Small intestine (tissue), 7 donors: ENCODE results near the gene IRAK2. TPM values are rescaled to one million over a fixed set of nuclear protein-coding genes. Genes with fewer than 3 reads are reported as not detected.
"Not testable (repeated sequence)": the region's sequence is repeated elsewhere in the genome, so short reads cannot be mapped to it uniquely, and the experiment has no call there.

Experiments
- DNase-seq, 2 donors: peaks; one replicate each; pipeline versions ENCODE4 v3.0.0 to v3.0.0-alpha.2; 2013
- FAIRE-seq: peaks from 2 replicates; lab custom pipeline; 2012; peaks lifted over from hg19 to GRCh38; lab: Jason Lieb, UNC
- H3K27ac ChIP-seq, 3 donors: one replicate each; pipeline ENCODE4 v1.5.1; 2013; ENCODE audit warnings: low read length in 2 of 3, mild to moderate bottlenecking in 2 of 3, control low read depth in 1 of 3, inconsistent platforms in 1 of 3, low read depth in 1 of 3, moderate library complexity in 1 of 3
- H3K27me3 ChIP-seq, 3 donors: one replicate each; pipeline ENCODE4 v1.6.1; 2013; ENCODE audit warnings: low read length in 3 of 3, inconsistent platforms in 1 of 3; ENCODE audit not compliant: control insufficient read depth in 3 of 3, insufficient read depth in 3 of 3
- H3K36me3 ChIP-seq, 3 donors: one replicate each; pipeline ENCODE4 v1.6.1; 2013; ENCODE audit warnings: low read length in 3 of 3, inconsistent platforms in 1 of 3, low read depth in 1 of 3, mild to moderate bottlenecking in 1 of 3, moderate library complexity in 1 of 3; ENCODE audit not compliant: control insufficient read depth in 3 of 3, insufficient read depth in 2 of 3
- H3K4me1 ChIP-seq, 3 donors: one replicate each; pipeline ENCODE4 v1.6.1; 2013; ENCODE audit warnings: low read length in 2 of 3, inconsistent platforms in 1 of 3, low read depth in 1 of 3, mild to moderate bottlenecking in 1 of 3, moderate library complexity in 1 of 3; ENCODE audit not compliant: control insufficient read depth in 3 of 3, insufficient read depth in 2 of 3
- H3K4me3 ChIP-seq, 3 donors: one replicate each; pipeline ENCODE4 v1.5.1; 2013; ENCODE audit warnings: low read length in 3 of 3, control low read depth in 1 of 3, inconsistent platforms in 1 of 3, low read depth in 1 of 3, mild to moderate bottlenecking in 1 of 3, moderate library complexity in 1 of 3
- H3K9me3 ChIP-seq, 2 donors: one replicate each; pipeline ENCODE4 v1.6.1; 2013; ENCODE audit warnings: low read depth in 1 of 2, low read length in 1 of 2; ENCODE audit not compliant: control insufficient read depth in 2 of 2, insufficient read depth in 1 of 2
- WGBS, 3 donors: extraction: QIAGEN DNeasy Blood & Tissue Kit; methylation state at CpG; one replicate each; pipeline ENCODE4 v1.1.7; 2013; 5-methylcytosine and 5-hydroxymethylcytosine counted together
- polyA plus RNA-seq, 4 donors: library from polyadenylated mRNA; stranded (reverse) in 3 of 4; unstranded in 1 of 4; fragments of 200-250 nt in 3 of 4; fragments of 120-200 nt in 1 of 4; gene quantifications; one replicate each; pipeline versions ENCODE4 v1.2.1 to v1.2.3, GENCODE V29; 2013
- donor health status: healthy with polysubstance abuse.
- donor health status: control.
- donor health status: control.
- donor health status: Bipolar disorder and iron deficiency.
- donor health status: healthy.

IRAK2 gene
- polyA plus RNA-seq, 4 donors, result 1.2 to 6.8 (median 3.1) TPM

DNA sequence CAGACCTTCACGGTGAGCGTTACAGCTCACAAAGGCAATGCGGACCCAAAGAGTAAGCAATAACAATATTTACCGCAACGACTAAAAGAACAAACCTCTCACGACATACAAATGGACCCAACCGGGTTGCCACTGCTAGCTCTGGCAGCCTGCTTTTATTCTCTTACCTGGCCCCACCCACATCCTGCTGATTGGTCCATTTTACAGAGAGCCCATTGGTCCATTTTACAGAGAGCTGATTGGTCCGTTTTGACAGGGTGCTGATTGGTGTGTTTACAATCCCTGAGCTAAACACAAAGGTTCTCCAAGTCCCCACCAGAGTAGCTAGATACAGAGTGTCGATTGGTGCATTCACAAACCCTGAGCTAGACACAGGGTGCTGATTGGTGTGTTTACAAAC lies 28.8 kb upstream of the IRAK2 start:
- H3K9me3 ChIP-seq, H3K4me3 ChIP-seq, H3K36me3 ChIP-seq, FAIRE-seq, H3K4me1 ChIP-seq, H3K27ac ChIP-seq, H3K27me3 ChIP-seq, DNase-seq: not testable (repeated sequence)
- WGBS, 3 donors, result 94 to 96% (median 94%) methylated on average over 8 to 9 of the region's 9 CpGs

DNA sequence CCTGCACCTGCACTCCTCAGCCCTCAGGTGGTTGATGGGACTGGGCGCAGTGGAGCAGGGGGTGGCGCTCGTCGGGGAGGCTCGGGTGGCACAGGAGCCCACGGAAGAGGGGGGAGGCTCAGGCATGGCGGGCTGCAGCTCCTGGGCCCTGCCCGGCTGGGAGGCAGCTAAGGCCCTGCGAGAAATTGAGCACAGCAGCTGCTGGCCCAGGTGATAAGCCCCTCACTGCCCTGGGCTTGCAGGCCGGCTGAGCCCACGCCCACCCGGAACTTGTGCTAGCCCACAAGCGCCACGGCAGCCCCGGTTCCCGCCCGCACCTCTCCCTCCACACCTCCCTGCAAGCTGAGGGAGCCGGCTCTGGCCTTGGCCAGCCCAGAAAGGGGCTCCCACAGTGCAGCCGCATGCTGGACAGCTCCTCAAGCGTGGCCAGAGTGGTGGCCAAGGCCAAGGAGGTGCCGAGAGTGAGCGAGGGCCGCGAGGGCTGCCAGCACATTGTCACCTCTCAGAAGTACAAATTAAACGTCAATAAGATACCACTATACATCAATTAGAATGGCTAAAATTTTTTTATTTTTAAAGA lies 28.2 kb upstream of the IRAK2 start:
- Histone ChIP-seq H3K4me3 (no peak overlapping the region), H3K9me3 (peaks cover 0 to 4% of the 10 kb centered on the region in 2 donors), H3K27me3 (no peaks in the 10 kb centered on the region), H3K27ac (no peak overlapping the region), H3K4me1 (no peaks in the 10 kb centered on the region), H3K36me3 (no peaks in the 10 kb centered on the region)
- no peak for DNase-seq
- no peak for FAIRE-seq
- 90 to 93% (median 92%) methylated on average over 23 to 25 of the region's 25 CpGs for WGBS, 3 donors

DNA sequence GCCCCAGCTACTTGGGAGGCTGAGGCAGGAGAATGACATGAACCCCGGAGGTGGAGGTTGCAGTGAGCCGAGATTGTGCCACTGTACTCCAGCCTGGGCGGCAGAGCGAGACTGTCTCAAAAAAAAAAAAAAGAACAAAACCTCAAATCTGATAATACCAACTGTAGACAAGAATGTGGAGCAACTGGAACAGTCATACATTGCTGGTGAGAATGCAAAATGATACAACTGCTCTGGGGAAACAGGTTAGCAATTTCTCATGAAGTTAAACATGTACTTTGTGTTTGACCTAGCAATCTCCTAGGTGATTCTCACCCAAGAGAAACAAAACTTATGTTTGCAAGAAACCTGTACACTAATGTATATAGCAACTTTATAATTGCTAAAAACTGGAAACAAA lies 27.5 kb upstream of the IRAK2 start:
- no peak for DNase-seq
- Histone ChIP-seq H3K4me3 (no peak overlapping the region), H3K9me3 (peaks cover 0 to 4% of the 10 kb centered on the region in 2 donors), H3K36me3 (no peaks in the 10 kb centered on the region), H3K27ac (no peak overlapping the region), H3K4me1 (no peaks in the 10 kb centered on the region), H3K27me3 (no peaks in the 10 kb centered on the region)
- no peak for FAIRE-seq
- WGBS, 3 donors, result 76 to 92% (median 82%) methylated on average over 4 of the region's 4 CpGs

DNA sequence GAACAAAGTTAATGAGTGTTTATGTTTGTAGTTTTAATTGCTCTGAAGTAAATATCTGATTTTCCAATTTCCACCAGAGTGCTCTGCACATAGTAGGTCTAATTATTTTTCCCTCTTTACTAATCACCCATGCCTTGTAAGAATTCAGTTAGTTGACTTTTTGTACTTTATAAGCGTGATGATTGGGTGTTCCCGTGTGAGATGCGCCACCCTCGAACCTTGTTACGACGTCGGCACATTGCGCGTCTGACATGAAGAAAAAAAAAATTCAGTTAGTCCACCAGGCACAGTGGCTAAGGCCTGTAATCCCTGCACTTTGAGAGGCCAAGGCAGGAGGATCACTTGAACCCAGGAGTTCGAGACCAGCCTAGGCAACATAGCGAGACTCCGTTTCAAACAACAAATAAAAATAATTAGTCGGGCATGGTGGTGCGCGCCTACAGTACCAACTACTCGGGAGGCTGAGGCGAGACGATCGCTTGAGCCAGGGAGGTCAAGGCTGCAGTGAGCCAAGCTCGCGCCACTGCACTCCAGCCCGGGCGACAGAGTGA lies 23.6 kb upstream of the IRAK2 start:
- WGBS, 3 donors, result 83 to 89% (median 84%) methylated on average over 23 of the region's 23 CpGs
- Histone ChIP-seq H3K27me3 (no peaks in the 10 kb centered on the region), H3K9me3 (no peaks in the 10 kb centered on the region), H3K4me1 (peaks cover 0 to 5% (median 0%) of the 10 kb centered on the region in 3 donors), H3K27ac (peak overlapping the region in 1 of 3 donors; percentile 98), H3K36me3 (peaks cover 0 to 11% (median 0%) of the 10 kb centered on the region in 3 donors), H3K4me3 (peak overlapping the region in 1 of 3 donors; percentile 85)
- DNase-seq, result no peak
- FAIRE-seq, result no peak

DNA sequence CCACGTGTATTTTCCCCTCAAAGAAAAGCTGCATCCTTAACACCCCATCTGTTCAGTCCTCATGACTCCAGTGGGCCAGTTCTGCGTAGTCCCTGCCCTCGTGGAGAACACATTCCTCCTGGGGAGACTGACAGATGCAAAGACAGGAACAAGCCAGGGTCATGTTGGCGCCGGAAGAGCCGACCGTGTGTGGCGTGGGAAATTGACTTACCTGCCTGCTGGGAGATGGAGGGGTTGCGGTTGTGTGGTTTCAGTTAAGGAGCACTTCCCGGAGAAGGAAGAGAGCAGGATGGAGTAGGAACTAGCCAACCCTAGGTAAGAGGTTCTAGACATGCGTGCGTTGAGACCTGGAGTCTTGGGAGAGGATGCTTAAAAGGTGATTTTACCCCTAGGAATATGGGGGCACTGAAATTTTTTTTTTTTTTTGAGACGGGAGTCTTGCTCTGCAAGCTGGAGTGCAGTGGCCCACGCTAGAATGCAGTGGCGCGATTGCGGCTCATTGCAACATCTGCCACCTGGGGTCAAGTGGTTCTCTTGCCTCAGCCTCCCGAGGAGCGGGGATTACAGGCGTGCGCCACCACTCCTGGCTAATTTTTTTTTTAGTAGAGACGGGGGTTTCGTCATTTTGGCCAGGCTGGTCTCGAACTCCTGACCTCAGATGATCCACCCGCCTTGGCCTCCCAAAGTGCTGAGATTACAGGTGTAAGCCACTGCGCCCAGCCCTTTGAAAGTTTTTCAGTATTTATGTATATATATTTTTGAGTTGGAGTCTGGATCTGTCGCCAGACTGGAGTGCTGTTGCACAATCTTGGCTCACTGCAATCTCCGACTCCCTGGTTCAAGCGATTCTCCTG lies 21.8 kb upstream of the IRAK2 start:
- Histone ChIP-seq H3K4me1 (peaks cover 0 to 5% (median 0%) of the 10 kb centered on the region in 3 donors), H3K36me3 (peaks cover 0 to 21% (median 0%) of the 10 kb centered on the region in 3 donors), H3K27ac (no peak overlapping the region), H3K4me3 (peak overlapping the region; percentile 67 to 85 (median 84)), H3K9me3 (no peaks in the 10 kb centered on the region), H3K27me3 (no peaks in the 10 kb centered on the region)
- FAIRE-seq (no peak), DNase-seq (peak; percentile 12 to 25)
- WGBS, 3 donors, result 59 to 67% (median 64%) methylated on average over 29 of the region's 29 CpGs

DNA sequence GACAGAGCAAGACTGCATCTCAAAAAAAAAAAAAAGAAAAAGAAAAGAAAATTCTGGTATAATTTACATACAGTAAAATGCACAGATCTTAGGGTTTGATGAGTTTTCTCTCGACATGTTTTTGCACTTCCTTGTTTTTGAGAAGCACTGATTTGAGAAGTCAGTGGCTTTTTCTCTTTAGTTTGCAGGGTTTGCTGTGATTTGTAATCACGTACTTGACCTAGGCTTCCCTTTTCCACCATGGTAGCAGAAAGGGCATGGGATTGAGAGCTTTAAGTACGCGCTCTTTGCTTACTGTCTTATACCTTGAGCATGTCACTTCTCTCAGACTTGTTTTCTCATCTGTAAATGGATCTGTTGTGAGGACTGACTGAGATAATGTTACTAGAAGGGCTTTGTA lies 19.0 kb upstream of the IRAK2 start:
- FAIRE-seq, result no peak
- Histone ChIP-seq H3K27ac (no peak overlapping the region), H3K27me3 (no peaks in the 10 kb centered on the region), H3K4me3 (no peak overlapping the region), H3K36me3 (peaks cover 0 to 37% (median 12%) of the 10 kb centered on the region in 3 donors), H3K9me3 (no peaks in the 10 kb centered on the region), H3K4me1 (peaks cover 0 to 5% (median 0%) of the 10 kb centered on the region in 3 donors)
- 79 to 91% (median 82%) methylated on average over 4 of the region's 4 CpGs for WGBS, 3 donors
- DNase-seq, result no peak

DNA sequence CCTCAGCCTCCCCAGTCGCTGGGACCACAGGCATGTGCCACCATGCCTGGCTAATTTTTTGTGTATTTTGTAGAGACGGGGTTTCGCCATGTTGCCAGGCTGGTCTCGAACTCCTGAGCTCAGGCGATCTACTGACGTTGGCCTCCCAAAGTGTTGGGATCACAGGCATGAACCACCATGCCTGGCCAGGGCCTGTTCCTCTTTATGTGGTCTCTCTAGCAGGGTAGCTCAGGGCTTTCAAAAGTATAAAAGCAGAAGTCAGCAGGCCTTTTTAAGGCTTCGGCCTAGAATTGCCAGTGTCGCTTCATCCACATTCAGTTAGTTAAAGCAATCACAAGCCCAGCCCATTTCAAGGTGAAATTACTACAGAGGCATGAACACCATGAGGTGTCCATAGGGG lies 15.5 kb upstream of the IRAK2 start:
- FAIRE-seq, result no peak
- H3K27ac ChIP-seq, result no peak overlapping the region
- WGBS, 3 donors, result 88 to 96% (median 94%) methylated on average over 8 of the region's 8 CpGs

DNA sequence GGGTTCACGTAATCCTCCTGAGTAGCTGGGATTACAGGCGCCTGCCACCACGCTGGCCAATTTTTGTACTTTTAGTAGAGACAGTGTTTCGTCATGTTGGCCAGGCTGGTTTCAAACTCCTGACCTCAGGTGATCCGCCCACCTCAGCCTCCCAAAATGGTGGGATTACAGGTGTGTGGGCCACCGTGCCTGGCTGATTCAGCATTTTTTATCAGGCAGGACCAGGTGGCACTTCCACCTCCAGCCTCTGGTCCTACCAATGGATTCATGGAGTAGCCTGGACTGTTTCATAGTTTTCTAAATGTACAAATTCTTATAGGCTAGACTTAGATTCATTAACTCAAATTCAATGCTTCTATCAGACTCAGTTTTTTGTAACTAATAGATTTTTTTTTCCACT lies 13.7 kb upstream of the IRAK2 start:
- Histone ChIP-seq H3K36me3 (peaks cover 5 to 50% (median 15%) of the 10 kb centered on the region in 3 donors), H3K9me3 (no peaks in the 10 kb centered on the region), H3K4me1 (no peaks in the 10 kb centered on the region), H3K27ac (no peak overlapping the region), H3K4me3 (no peak overlapping the region), H3K27me3 (no peaks in the 10 kb centered on the region)
- 80 to 85% (median 84%) methylated on average over 6 of the region's 6 CpGs for WGBS, 3 donors
- DNase-seq (no peak), FAIRE-seq (no peak)

More for the DNA sequence above, 15.5 kb upstream of the IRAK2 start:
- DNase-seq, result no peak
- peaks cover 5 to 52% (median 15%) of the 10 kb centered on the region in 3 donors for H3K36me3 ChIP-seq
- no peaks in the 10 kb centered on the region for H3K27me3 ChIP-seq
- H3K4me1 ChIP-seq, result no peaks in the 10 kb centered on the region
- H3K9me3 ChIP-seq, result no peaks in the 10 kb centered on the region
- H3K4me3 ChIP-seq, result no peak overlapping the region
